GM21360 (cell line): ENCODE measurements around the gene RAB5IF.
"Not testable (repeated sequence)": the region's sequence is repeated elsewhere in the genome, so short reads cannot be mapped to it uniquely, and the experiment has no call there.

Experiments used
- ATAC-seq: cut with Tn5 transposase; IDR thresholded peaks from one replicate; pipeline ENCODE4 v1.9.1; 2021; ENCODE audit warnings: mild to moderate bottlenecking, moderate library complexity; ENCODE audit not compliant: unreplicated experiment

The RAB5IF gene

GRCh38 chr20:36605399-36606157 is at the start of gene RAB5IF:
Gene RAB5IF (plus strand): TSS chr20:36605779. CDS start chr20:36605952, 173 bp downstream.
- ATAC-seq, result peak; percentile 78

GRCh38 chr20:36562724-36563123 is 42.9 kb upstream of the RAB5IF start:
- no peak for ATAC-seq

- ATAC-seq, result no peak
Measured at GRCh38 chr20:36563374-36563773, 42.2 kb upstream of the RAB5IF start.

GRCh38 chr20:36564078-36564725 is 41.4 kb upstream of the RAB5IF start:
- not testable (repeated sequence) for ATAC-seq

- ATAC-seq, result not testable (repeated sequence)
Measured at GRCh38 chr20:36564726-36565121, 40.9 kb upstream of the RAB5IF start.

GRCh38 chr20:36565520-36565919 is 40.1 kb upstream of the RAB5IF start:
- ATAC-seq, result no peak

GRCh38 chr20:36569847-36570429 is 35.6 kb upstream of the RAB5IF start:
- ATAC-seq, result no peak

GRCh38 chr20:36571564-36572504 is 33.7 kb upstream of the RAB5IF start:
- ATAC-seq, result no peak

GRCh38 chr20:36572701-36573102 is 32.9 kb upstream of the RAB5IF start:
- ATAC-seq, result no peak

- peak; percentile 50 for ATAC-seq
Measured at GRCh38 chr20:36573103-36573797, 32.3 kb upstream of the RAB5IF start, which contains the start of gene TGIF2. Gene TGIF2 (plus strand): TSS chr20:36573597. CDS start chr20:36578775, 5,178 bp downstream.

GRCh38 chr20:36573798-36574365 is 31.7 kb upstream of the RAB5IF start:
- no peak for ATAC-seq

- no peak for ATAC-seq
Measured at GRCh38 chr20:36574366-36575135, 31.0 kb upstream of the RAB5IF start.

- no peak for ATAC-seq
Measured at GRCh38 chr20:36576081-36576445, 29.5 kb upstream of the RAB5IF start.

- ATAC-seq, result no peak
Measured at GRCh38 chr20:36578356-36579041, 27.1 kb upstream of the RAB5IF start.

GRCh38 chr20:36579996-36580545 is 25.5 kb upstream of the RAB5IF start:
- ATAC-seq, result no peak

- ATAC-seq, result no peak
Measured at GRCh38 chr20:36582322-36582721, 23.3 kb upstream of the RAB5IF start.

GRCh38 chr20:36582821-36583220 is 22.8 kb upstream of the RAB5IF start:
- ATAC-seq, result no peak

- no peak for ATAC-seq
Measured at GRCh38 chr20:36584018-36584481, 21.5 kb upstream of the RAB5IF start.
